ENCODE measurements around the gene VIT. TPM values are rescaled to one million over a fixed set of nuclear protein-coding genes. Genes with fewer than 3 reads are reported as not detected.

Gene VIT
- total RNA-seq, 1 experiment from 2014 or later: not detected

DNA sequence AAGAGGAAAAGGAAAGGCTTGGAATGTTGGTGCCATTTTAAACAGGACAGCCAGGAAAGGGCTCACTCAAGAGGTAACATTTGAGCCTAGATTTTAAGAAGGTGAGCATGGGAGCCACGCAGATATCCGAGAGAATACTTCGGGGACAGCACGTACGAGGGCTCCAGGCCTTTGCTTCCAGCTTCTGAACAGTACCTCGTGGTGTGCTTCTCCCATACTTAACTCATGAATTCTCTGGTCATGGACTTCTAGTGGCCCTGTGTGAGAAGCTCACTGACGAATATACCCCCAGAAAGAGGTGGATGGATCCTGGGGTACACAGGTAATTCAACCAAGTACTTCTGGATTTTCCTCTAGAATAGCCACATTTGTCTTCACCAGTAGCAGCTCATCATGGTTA is 2.7 kb upstream of the VIT start:
- Histone ChIP-seq H3K36me3 (replicated peaks; ENCODE audit: control insufficient read depth, insufficient read depth, low read length) (no peaks in the 10 kb centered on the region), H3K4me3 (ENCODE audit: insufficient read depth, low read depth, low read length) (no peak overlapping the region), H3K27me3 (ENCODE audit: control insufficient read depth, insufficient read depth, low read length) (no peaks in the 10 kb centered on the region)
- no peak for DNase-seq

DNA sequence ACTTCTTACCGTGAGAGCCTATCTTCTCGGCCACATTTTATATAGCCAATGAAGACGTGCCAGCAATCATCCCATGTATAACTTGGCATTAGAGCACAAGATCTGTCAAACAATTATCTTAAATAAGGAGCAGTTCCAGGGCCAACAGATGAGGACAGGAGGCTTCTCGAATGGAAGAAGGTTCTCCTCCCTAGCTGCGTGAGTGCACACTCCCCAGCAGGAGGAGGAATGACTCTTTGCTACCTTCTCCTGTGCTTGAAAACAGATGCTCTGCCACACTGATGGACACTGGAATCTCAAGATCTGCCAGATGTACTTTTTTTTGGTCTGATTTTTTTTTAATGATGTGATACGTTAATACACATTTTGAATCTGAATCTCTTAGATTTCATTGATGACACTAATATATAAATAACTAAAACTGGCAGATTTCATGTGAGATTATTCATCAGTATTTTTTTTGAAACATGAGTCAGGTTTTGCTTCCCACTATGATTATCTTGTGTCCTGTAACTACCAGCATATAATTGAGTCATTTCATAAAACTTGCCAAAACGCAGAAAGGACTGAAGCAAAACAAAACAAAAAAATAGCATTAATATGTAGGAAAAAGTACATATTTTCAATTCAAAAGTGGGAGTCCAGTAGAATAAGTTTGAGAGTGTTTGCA is 626 bp upstream of the VIT start:
- DNase-seq: peak; percentile 31
- H3K4me3 ChIP-seq (ENCODE audit: insufficient read depth, low read depth, low read length): no peak overlapping the region
- no peaks in the 10 kb centered on the region for H3K36me3 ChIP-seq (replicated peaks; ENCODE audit: control insufficient read depth, insufficient read depth, low read length)
- no peaks in the 10 kb centered on the region for H3K27me3 ChIP-seq (ENCODE audit: control insufficient read depth, insufficient read depth, low read length)

DNA sequence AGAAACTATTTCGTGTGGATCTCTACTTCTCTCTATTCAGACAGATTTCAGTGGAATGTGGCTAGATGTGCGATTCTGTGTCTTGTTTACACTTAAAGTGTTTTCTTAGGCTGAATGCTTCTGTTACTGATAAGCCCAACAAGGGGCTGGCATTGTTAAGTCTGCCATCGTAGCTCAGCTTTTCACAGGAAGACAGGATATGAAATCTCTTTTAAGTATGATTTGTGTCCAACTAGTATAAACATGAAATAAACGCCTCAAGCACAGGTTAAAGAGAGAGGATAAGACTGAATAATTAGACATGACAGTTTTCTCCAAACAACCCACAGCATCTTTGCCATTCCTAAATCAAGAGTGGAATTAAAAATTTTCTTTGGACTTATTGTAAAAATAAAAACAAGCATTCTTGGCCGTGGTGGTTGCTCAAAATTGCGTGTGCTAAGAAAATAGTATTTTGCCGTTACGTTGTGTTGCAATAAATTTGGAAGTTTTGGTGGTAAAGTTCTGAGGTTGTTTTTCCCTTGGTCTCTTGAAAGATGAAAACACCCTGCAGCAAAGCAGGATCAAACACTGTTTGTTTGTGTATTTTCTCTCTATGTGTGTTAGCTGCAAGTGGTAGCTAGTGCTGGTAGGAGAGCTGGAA is 1.0 kb downstream of the VIT start:
- H3K4me3 ChIP-seq (ENCODE audit: insufficient read depth, low read depth, low read length): no peak overlapping the region
- DNase-seq: no peak
- no peaks in the 10 kb centered on the region for H3K36me3 ChIP-seq (replicated peaks; ENCODE audit: control insufficient read depth, insufficient read depth, low read length)
- no peaks in the 10 kb centered on the region for H3K27me3 ChIP-seq (ENCODE audit: control insufficient read depth, insufficient read depth, low read length)

DNA sequence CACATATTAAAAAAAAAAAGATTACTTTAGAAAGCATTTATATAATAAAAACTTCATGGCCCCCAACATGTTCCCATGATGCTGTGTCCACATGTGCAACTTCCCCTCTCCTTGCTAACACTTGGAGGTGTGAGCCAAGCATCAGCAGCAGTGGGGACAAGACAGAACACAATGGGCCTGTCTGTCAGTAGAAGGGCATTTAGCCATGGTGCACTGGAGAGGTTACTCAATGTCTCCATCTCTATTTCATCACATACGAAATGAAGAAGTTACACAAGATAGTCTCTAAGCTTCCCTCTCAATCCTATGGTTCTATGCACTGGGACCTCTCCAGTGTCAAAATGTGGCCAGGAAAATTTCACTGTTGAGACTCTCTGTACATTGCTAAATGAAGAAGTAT is 2.5 kb downstream of the VIT start:
- H3K36me3 ChIP-seq (replicated peaks; ENCODE audit: control insufficient read depth, insufficient read depth, low read length): no peaks in the 10 kb centered on the region
- no peak for DNase-seq
- H3K4me3 ChIP-seq (ENCODE audit: insufficient read depth, low read depth, low read length): no peak overlapping the region
- H3K27me3 ChIP-seq (ENCODE audit: control insufficient read depth, insufficient read depth, low read length): no peaks in the 10 kb centered on the region

DNA sequence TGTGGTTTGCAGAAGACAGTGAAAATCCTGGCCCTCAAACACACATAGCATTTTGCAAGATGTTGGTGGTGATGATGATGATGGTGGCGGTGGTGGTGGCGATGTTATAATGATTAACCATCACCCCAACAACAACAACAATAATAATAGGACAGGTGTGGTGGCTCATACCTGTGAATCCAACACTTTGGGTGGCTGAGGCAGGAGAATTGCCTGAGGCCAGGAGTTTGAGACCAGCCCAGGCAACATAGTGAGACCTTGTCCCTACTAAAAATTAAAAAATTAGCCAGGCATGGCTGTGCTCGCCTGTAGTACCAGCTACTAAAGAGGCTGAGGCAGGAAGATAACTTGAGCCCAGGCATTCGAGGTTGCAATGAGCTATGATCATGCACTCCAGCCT is 3.8 kb downstream of the VIT start:
- Histone ChIP-seq H3K4me3 (ENCODE audit: insufficient read depth, low read depth, low read length) (no peak overlapping the region), H3K36me3 (replicated peaks; ENCODE audit: control insufficient read depth, insufficient read depth, low read length) (no peaks in the 10 kb centered on the region), H3K27me3 (ENCODE audit: control insufficient read depth, insufficient read depth, low read length) (no peaks in the 10 kb centered on the region)
- no peak for DNase-seq

DNA sequence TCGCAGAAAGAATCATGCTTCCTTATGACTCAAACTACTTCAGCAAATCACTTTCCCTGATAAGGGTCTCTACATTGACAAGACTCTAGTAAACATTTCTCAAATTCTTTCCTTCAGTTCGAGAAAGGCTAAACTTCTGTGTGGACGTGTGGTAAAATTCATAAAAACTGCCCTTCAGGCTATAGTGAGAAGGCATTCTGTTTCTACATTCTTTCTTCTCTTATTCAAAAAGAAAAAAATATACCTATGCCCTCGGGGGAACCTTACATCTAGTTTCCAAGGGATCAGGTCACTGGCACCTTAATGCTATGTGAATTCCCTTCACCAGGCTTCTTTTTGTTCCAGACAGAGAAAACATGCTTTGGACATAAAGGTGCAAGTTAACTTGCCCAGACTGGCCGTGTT is 4.9 kb downstream of the VIT start:
- DNase-seq: no peak
- H3K4me3 ChIP-seq (ENCODE audit: insufficient read depth, low read depth, low read length): no peak overlapping the region
- no peaks in the 10 kb centered on the region for H3K36me3 ChIP-seq (replicated peaks; ENCODE audit: control insufficient read depth, insufficient read depth, low read length)
- H3K27me3 ChIP-seq (ENCODE audit: control insufficient read depth, insufficient read depth, low read length): no peaks in the 10 kb centered on the region

DNA sequence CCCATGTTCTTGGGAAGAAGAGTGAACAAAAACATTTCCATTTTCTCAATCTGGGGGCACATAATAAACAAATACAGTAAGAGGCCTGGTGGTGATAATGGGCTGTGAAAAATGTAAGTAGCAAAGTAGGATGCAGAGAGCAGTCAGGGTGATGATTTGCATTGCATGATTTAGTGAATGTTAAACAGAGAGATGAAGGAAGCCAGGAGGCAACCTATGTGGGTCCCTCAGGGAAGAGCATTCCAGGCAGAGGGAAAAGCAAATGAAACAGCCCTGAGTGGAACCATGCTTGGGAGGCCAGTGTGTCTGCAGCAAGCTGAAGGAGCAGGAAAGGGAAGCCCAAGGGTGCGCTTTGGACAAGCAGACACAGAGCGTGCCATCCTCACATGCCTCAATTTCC is 5.4 kb downstream of the VIT start:
- DNase-seq: no peak
- Histone ChIP-seq H3K27me3 (ENCODE audit: control insufficient read depth, insufficient read depth, low read length) (no peaks in the 10 kb centered on the region), H3K4me3 (ENCODE audit: insufficient read depth, low read depth, low read length) (no peak overlapping the region), H3K36me3 (replicated peaks; ENCODE audit: control insufficient read depth, insufficient read depth, low read length) (no peaks in the 10 kb centered on the region)

DNA sequence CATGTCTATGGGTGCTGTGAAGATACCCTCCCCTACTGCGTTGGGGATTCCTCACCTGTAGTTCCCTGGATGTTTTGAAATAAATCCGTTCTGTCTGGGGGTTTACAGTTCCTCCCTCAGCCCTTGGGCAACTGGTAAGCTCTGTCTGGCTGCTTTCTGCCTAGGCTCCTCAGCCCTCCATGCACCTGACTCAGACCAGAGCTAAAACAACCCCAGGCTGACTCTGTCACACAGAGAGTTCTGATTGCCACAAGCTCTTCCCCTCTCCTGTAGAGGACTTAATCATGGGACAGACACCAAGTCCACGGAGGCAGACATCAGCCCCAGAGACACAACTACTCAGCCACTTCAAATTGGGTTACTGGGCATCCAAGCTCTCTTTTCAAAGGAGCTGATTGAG is 6.3 kb downstream of the VIT start:
- H3K27me3 ChIP-seq (ENCODE audit: control insufficient read depth, insufficient read depth, low read length): no peaks in the 10 kb centered on the region
- no peak for DNase-seq
- no peaks in the 10 kb centered on the region for H3K36me3 ChIP-seq (replicated peaks; ENCODE audit: control insufficient read depth, insufficient read depth, low read length)
- no peak overlapping the region for H3K4me3 ChIP-seq (ENCODE audit: insufficient read depth, low read depth, low read length)

DNA sequence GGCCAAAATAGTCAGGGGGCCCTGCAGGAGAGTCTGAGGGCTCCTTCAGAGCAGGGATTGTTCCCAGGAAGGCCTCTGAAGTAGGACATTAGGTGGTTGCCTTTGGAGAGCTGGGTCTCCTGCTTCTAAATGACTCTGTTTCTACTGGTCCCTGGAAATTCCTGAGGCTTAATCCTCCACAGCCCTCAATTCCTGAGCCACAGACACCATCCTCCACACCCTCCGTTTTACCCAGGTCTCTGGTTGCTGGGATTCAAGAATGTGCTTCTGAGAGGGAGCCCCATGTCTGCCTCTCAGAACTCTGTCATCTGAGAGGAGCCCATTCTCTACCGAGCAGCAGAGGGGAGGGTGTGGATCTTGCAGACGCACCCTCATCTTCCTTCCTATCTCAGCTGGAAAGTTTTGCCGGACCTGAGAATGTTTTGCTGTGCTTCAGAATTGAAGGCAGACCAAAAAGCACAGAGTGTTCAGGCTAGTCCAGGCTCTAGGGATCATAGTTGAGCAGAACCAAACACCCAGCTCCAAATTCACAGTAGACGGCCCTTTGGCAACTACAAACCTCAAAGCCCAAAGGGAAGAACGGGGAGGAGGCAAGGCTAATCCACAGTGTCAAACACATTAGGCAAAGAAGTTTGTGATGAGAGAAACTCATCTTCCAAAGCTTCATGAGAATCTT is 8.1 kb downstream of the VIT start:
- Histone ChIP-seq H3K4me3 (ENCODE audit: insufficient read depth, low read depth, low read length) (no peak overlapping the region), H3K36me3 (replicated peaks; ENCODE audit: control insufficient read depth, insufficient read depth, low read length) (no peaks in the 10 kb centered on the region), H3K27me3 (ENCODE audit: control insufficient read depth, insufficient read depth, low read length) (no peaks in the 10 kb centered on the region)
- DNase-seq: no peak

DNA sequence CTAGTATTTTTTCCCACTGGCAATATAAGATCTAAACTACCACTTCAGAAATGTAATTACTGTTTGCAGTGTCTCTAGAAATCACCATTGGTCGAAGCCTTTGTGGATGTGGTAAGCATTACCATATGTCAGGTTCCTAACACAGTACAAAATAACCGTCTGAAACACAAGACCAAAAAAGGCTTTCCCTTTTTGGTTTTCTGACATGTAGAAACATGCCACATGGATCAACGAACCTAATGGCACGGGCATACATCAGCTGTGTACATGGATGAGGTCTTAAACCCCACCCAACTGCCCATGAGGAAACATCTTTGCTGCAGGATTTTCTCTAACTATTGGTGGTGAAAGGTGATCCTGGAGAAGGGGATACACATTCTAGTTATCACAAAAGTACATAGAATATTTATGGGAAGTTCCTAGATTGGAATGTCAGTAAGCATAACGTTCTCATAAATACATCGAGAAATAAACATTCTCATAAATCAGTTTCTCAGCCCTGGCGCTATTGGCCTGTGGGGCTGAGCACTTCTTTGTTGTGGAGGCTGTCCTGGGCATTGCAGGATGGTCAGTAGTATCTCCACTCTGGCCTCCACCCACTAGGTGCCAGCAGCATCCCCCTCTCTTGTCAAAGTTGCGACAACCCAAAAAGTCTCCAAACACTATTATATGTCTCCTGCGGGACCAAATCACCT is 9.0 kb downstream of the VIT start:
- no peak for DNase-seq
- no peak overlapping the region for H3K4me3 ChIP-seq (ENCODE audit: insufficient read depth, low read depth, low read length)

DNA sequence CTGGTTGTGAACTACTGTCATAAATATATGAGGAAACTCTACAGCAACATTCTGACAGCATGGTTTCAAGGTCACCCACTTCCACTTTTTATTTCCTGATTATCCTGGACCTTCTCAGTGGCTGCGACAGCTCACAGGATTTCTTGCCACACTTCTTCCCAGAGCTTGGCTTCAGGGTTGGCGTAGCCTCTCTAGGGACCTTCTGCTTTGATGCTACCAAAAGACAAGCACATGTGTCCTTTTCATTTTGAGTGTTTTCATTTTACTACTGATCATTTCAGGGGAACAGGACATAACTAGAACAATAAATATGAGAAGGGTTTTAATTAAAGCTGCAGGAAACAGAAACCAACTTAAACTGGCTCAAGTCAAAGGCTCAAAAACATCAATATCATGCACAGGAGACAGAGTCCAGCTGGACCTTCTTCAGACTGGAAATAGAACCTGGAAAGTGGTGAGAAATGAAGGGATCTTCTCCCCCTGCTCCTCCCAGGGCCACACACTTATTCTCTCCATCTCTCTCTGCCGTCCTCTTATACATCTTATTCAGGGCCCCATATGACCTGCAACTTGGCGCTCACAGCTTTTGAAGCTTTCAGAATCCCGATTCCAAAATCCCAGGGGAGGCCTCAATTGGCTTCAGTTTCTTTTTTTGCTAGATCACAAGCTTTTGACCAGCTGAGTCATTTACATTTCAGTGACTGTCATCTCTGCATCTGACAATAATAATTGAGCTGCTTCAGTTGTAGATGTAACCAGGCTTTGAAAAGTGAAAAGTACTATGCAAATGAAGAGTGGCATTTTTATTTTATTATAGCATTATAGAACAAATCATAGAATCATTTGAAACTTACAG is 9.7 kb downstream of the VIT start:
- no peak for DNase-seq

More for the DNA sequence above, 9.0 kb downstream of the VIT start:
- Histone ChIP-seq H3K27me3 (ENCODE audit: control insufficient read depth, insufficient read depth, low read length) (no peaks in the 10 kb centered on the region), H3K36me3 (replicated peaks; ENCODE audit: control insufficient read depth, insufficient read depth, low read length) (no peaks in the 10 kb centered on the region)

DNA sequence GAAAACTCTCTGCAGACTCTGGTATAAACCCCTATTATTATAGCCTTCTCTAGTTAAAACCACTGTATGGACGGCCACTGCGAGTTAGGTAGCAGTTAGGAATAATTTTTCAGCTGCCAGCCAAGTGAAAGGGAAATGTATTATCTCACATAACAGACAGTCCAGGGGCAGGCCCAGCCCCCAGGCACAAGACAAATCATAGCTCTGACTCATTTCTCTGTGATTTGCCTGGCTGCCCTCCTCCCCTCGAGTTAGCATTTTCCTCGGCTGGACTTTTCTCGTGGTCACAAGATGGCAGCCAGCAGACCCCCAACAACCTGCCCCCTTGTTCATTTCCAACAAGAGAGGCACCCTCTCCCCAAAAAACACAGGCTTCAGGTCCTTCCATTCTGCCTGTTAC is 10.5 kb downstream of the VIT start:
- Histone ChIP-seq H3K4me3 (ENCODE audit: insufficient read depth, low read depth, low read length) (no peak overlapping the region), H3K27me3 (ENCODE audit: control insufficient read depth, insufficient read depth, low read length) (no peaks in the 10 kb centered on the region), H3K36me3 (replicated peaks; ENCODE audit: control insufficient read depth, insufficient read depth, low read length) (no peaks in the 10 kb centered on the region)
- no peak for DNase-seq

More for the DNA sequence above, 9.7 kb downstream of the VIT start:
- Histone ChIP-seq H3K27me3 (ENCODE audit: control insufficient read depth, insufficient read depth, low read length) (no peaks in the 10 kb centered on the region), H3K4me3 (ENCODE audit: insufficient read depth, low read depth, low read length) (no peak overlapping the region), H3K36me3 (replicated peaks; ENCODE audit: control insufficient read depth, insufficient read depth, low read length) (no peaks in the 10 kb centered on the region)

DNA sequence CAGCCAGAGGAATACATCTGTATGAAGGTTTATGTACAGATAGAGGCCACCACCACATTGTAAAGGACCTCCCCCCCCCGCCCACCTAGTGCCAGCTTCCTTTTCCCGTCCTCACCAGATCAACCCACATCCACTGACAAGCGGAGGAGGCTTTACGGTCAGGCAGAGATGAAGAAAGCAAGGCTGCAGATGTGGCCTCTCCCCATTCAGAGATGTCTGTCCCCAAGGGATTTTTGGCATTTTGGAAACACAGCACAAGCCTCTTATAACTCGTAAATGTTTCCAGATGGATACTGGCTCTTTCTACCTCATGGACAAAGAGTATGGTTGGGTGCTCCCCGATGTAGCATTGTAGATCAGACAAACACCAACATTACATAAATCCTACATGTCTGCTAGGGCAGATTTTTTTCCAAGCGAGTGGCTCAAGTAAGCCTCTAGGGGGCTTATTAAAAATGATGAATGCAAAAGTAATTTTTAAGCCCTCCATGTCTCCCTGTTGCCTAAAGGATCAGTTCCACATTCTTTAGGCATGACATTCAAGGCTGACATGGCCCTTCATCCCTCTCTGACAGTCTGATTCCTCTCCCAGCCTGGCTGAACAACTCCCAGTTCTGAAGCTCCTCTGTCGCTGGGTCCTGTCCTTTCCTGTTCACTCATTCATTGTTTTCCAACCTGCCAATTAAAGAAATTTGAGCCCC is 11.7 kb downstream of the VIT start:
- no peak overlapping the region for H3K4me3 ChIP-seq (ENCODE audit: insufficient read depth, low read depth, low read length)
- H3K27me3 ChIP-seq (ENCODE audit: control insufficient read depth, insufficient read depth, low read length): no peaks in the 10 kb centered on the region
- no peak for DNase-seq
- H3K36me3 ChIP-seq (replicated peaks; ENCODE audit: control insufficient read depth, insufficient read depth, low read length): no peaks in the 10 kb centered on the region

Measured in H7 (cell line).